Progenitor cell of endocrine pancreas (in vitro differentiated cells): Measurements from ENCODE around the gene ZNF407. TPM values are rescaled to one million over a fixed set of nuclear protein-coding genes. Genes with fewer than 3 reads are reported as not detected.

Experiments
- DNase-seq: peaks from one replicate; pipeline ENCODE4 v3.0.0; 2021; ENCODE audit warnings: low spot score; ENCODE audit not compliant: unreplicated experiment
- H3K27ac Mint-ChIP-seq: 2 replicates; pipeline ENCODE4 v1.8.0; 2021; ENCODE audit warnings: mild to moderate bottlenecking, moderate library complexity, mixed read lengths
- H3K27me3 Mint-ChIP-seq: 2 replicates; pipeline ENCODE4 v1.8.0; 2021; ENCODE audit warnings: mixed read lengths
- H3K36me3 Mint-ChIP-seq: 2 replicates; pipeline ENCODE4 v1.8.0; 2022; ENCODE audit warnings: mixed read lengths; ENCODE audit not compliant: insufficient read depth
- H3K4me1 Mint-ChIP-seq: 2 replicates; pipeline ENCODE4 v1.8.0; 2021; ENCODE audit warnings: low read depth, mixed read lengths
- H3K4me3 Mint-ChIP-seq: 2 replicates; pipeline ENCODE4 v1.8.0; 2021; ENCODE audit warnings: low read depth, mild to moderate bottlenecking, moderate library complexity, mixed read lengths
- H3K9me3 Mint-ChIP-seq: 2 replicates; pipeline ENCODE4 v1.8.0; 2021; ENCODE audit warnings: low read depth, mixed read lengths
- total RNA-seq: library from RNA; stranded (reverse); gene quantifications from 2 replicates; pipeline ENCODE4 v1.2.1, GENCODE V29; 2021
- TF ChIP-seq, protein P1 (sequence below): fragments of 200-600 bp; sonication (generic); IDR thresholded peaks from one replicate; pipeline ENCODE4 v1.5.0; 2021; ENCODE audit warnings: antibody characterized with exemption, mild to moderate bottlenecking; ENCODE audit not compliant: unreplicated experiment

Gene ZNF407
- total RNA-seq, 1 donor from 2014 or later: 18.1 TPM

DNA sequence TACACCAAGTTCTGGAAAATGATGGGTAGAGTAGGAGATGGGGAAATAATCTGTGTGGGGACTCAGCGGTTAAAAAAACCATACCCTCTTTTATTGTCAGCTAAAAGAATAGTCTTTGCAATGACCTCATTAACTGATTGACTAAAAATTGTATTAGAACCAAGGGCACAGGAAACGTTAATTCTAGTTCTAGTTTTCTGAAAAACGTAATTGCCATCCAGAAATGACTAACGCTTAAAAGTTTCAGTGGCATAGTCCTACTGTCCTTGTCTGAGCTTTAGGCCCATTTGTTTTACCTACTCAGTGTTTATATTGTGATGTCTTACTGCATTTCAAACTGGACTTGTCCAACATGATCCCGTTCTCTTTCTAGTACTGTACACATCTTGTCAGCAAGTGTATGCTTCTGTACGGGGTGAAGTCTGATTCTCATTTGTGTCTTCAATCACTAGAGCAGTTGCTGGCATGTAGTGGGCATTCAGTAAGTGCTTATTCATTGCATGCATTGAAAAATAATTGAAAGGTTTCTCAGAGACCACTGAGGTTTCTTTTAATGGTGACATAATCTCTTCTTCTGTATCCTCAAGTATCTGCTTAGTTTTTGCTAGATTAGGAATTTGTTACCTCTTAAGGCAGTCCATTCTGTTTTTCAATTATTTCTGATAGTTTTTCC lies 81.5 kb downstream of the ZNF407 start:
- TF ChIP-seq, protein P1, sequence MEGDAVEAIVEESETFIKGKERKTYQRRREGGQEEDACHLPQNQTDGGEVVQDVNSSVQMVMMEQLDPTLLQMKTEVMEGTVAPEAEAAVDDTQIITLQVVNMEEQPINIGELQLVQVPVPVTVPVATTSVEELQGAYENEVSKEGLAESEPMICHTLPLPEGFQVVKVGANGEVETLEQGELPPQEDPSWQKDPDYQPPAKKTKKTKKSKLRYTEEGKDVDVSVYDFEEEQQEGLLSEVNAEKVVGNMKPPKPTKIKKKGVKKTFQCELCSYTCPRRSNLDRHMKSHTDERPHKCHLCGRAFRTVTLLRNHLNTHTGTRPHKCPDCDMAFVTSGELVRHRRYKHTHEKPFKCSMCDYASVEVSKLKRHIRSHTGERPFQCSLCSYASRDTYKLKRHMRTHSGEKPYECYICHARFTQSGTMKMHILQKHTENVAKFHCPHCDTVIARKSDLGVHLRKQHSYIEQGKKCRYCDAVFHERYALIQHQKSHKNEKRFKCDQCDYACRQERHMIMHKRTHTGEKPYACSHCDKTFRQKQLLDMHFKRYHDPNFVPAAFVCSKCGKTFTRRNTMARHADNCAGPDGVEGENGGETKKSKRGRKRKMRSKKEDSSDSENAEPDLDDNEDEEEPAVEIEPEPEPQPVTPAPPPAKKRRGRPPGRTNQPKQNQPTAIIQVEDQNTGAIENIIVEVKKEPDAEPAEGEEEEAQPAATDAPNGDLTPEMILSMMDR: no peak

DNA sequence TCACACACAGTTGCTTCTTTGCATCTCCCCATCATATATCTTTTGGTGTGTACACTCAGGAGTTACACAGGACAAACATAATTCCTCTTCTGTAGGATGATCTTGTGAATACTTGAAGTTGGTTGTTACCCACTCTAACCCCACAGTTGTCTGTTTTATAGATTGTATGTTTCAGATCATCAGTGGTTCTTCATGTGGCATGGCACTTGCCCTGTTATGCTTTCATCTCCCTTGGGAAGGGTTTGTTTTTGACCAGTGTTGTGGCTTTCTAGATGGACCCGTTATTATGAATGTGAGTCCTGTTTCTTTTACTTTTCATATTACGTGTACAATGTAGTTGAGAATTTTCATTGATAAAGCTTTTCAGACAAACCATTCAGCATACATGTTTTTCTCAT lies 82.0 kb downstream of the ZNF407 start:
- H3K4me1 Mint-ChIP-seq: peaks cover 9% of the 10 kb centered on the region

More for the DNA sequence above, 81.5 kb downstream of the ZNF407 start:
- Mint-ChIP-seq H3K4me1 (peaks cover 11% of the 10 kb centered on the region), H3K36me3 (peaks cover 19% of the 10 kb centered on the region), H3K27me3 (no peaks in the 10 kb centered on the region), H3K9me3 (peaks cover 16% of the 10 kb centered on the region), H3K4me3 (no peak overlapping the region), H3K27ac (no peak overlapping the region)
- no peak for DNase-seq

DNA sequence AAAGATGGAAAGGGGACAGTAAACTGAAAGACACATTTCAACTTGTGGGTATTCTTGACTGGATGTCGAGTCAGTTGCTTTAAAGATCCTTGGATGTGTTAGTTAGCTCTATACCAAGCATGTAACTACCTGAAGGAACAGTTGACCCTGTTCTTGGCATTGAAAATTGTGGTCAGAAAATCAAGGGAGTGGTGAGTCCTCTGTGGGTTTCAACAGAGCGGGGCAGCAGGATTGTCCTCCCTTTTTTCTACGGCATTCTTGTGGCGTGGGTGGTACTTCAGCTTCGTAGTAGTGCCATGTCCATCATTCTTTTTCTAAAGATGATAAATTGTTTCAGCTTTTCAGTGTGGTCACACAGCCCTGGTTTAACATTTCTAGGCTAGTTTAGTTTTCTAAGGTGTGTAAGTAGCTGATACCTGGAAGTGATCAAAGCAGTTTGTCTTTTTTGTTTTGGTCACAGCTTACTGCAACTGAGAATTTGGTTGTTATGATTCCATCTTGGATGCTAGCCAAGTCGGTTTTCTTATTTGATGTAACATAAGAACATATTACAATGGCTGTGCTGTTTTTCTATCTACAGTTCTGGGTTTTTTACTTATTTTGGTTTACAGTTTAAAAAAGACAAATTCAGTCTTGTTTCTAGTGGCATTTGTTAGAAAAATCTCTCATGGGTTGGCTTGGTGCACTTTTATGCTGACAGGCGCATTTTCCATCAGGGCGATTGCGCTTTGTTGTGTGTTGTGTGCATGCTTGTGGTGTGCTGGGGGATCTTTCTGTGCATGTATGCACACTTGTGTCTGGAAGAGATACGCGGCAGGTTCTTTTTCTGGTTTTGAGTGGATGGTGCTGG lies 84.7 kb downstream of the ZNF407 start:
- H3K36me3 Mint-ChIP-seq: peaks cover 15% of the 10 kb centered on the region
- H3K27ac Mint-ChIP-seq: no peak overlapping the region

More for the DNA sequence above, 82.0 kb downstream of the ZNF407 start:
- H3K36me3 Mint-ChIP-seq: peaks cover 19% of the 10 kb centered on the region
- TF ChIP-seq, protein P1: no peak
- peaks cover 16% of the 10 kb centered on the region for H3K9me3 Mint-ChIP-seq
- DNase-seq: no peak
- no peaks in the 10 kb centered on the region for H3K27me3 Mint-ChIP-seq
- no peak overlapping the region for H3K4me3 Mint-ChIP-seq
- no peak overlapping the region for H3K27ac Mint-ChIP-seq

DNA sequence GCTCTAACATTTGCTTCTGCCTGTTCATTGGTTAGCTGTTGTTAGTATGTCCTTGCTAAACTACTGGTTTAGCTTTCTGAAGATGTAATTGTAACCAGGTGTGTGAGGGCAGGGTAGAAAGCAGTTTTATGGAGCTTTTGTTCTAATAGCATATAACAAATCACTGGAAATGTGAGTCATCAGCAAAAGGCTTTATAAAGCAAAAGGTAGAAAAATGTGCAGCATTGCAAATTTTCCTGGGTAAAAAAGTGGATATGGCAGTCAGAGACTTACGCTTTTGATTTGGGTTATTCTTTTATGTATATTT lies 85.3 kb downstream of the ZNF407 start:
- Mint-ChIP-seq H3K27ac (no peak overlapping the region), H3K9me3 (peaks cover 6% of the 10 kb centered on the region), H3K4me1 (peaks cover 3% of the 10 kb centered on the region), H3K27me3 (no peaks in the 10 kb centered on the region), H3K4me3 (no peak overlapping the region), H3K36me3 (peaks cover 11% of the 10 kb centered on the region)
- DNase-seq: no peak
- TF ChIP-seq, protein P1: no peak

More for the DNA sequence above, 84.7 kb downstream of the ZNF407 start:
- Mint-ChIP-seq H3K9me3 (peaks cover 11% of the 10 kb centered on the region), H3K4me3 (no peak overlapping the region), H3K27me3 (no peaks in the 10 kb centered on the region), H3K4me1 (peaks cover 3% of the 10 kb centered on the region)
- no peak for DNase-seq
- TF ChIP-seq, protein P1: no peak

DNA sequence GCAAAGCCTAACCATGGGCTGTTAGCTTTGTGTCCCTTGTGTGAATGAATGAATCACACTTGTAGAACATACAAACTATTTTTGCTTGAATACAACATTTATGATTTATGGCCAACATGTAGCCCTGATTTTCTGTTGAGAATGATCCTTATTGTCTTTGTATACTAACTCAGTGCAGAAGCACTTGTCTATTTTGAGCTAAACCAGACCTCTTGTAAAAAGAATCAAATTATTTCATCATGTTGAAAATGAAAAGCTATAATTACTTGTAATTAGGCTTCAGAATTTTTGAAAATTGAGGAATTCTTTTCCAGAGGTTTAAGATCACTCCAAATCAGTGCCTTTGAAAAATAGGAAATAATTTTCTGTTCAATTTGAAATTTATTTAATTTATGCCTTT lies 85.9 kb downstream of the ZNF407 start:
- TF ChIP-seq, protein P1: no peak
- H3K27ac Mint-ChIP-seq: no peak overlapping the region
- H3K4me1 Mint-ChIP-seq: peaks cover 3% of the 10 kb centered on the region
- no peaks in the 10 kb centered on the region for H3K27me3 Mint-ChIP-seq
- DNase-seq: no peak
- peaks cover 5% of the 10 kb centered on the region for H3K36me3 Mint-ChIP-seq
- peaks cover under 1% of the 10 kb centered on the region for H3K9me3 Mint-ChIP-seq
- H3K4me3 Mint-ChIP-seq: no peak overlapping the region
